ENCODE results near the gene PRXL2C.

PRXL2C gene

DNA sequence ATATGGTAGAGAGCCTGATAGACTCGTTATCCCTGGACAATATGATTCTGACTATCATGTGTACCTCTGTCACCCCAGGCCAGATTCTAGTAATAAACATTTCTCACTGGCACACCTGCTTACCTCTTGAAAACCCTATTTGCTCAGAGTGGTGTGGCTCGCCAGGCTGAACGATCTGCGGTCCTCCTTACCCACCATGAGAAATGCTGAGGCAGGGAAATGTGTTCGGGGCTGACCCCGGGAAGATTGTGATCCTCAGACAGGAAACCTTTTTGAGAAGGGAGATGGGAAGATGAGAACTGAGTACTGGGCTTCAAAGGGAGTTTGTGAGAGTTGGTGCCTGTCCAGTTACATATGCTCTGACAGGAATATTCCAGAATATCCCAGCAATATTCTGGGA, 10.7 kb upstream of the PRXL2C start:
- intact Hi-C loops (cut with micrococcal nuclease): loop anchor here (5.0 kb wide), 3 partner anchors 223 to 433 kb away; no protein-coding TSS in a partner anchor
- Mint-ChIP-seq H3K27ac (peak overlapping the region; percentile 55), H3K9me3 (no peaks in the 10 kb centered on the region), H3K27me3 (peaks cover 1% of the 10 kb centered on the region), H3K4me1 (ENCODE audit: low read depth) (peaks cover 3% of the 10 kb centered on the region), H3K4me3 (no peak overlapping the region), H3K36me3 (ENCODE audit: low read depth) (no peaks in the 10 kb centered on the region)

GRCh38 chr9:96663506-96664120, 8.5 kb upstream of the PRXL2C start:
- no peaks in the 10 kb centered on the region for H3K36me3 Mint-ChIP-seq (ENCODE audit: low read depth)
- H3K27ac Mint-ChIP-seq: no peak overlapping the region
- H3K4me3 Mint-ChIP-seq: no peak overlapping the region
- no peaks in the 10 kb centered on the region for H3K9me3 Mint-ChIP-seq
- H3K27me3 Mint-ChIP-seq: peaks cover 1% of the 10 kb centered on the region
- peaks cover 7% of the 10 kb centered on the region for H3K4me1 Mint-ChIP-seq (ENCODE audit: low read depth)
- intact Hi-C loops (cut with micrococcal nuclease): no loop called here

DNA sequence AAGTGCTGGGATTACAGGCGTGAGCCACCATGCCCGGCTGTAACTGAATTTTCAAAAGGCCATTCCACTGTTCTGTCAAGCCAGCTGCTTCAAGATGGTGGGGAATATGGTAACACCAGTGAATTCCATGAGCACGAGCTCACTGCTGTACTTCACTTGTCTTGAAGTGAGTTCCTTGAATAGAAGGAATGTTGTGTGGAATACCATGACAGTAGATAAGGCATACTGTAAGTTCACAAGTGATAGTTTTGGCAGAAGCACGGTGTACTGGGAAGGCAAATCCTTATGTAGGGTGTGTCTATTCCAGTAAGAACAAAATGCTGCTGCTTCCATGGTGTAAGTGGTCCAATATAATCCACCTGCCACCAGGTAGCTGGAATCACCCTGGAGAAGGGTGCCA, 6.6 kb upstream of the PRXL2C start:
- peaks cover 16% of the 10 kb centered on the region for H3K4me1 Mint-ChIP-seq (ENCODE audit: low read depth)
- H3K36me3 Mint-ChIP-seq (ENCODE audit: low read depth): no peaks in the 10 kb centered on the region
- no peaks in the 10 kb centered on the region for H3K27me3 Mint-ChIP-seq
- intact Hi-C loops (cut with micrococcal nuclease): no loop called here
- H3K4me3 Mint-ChIP-seq: no peak overlapping the region
- no peak overlapping the region for H3K27ac Mint-ChIP-seq
- H3K9me3 Mint-ChIP-seq: no peaks in the 10 kb centered on the region

GRCh38 chr9:96660692-96661248, 5.7 kb upstream of the PRXL2C start:
- H3K4me3 Mint-ChIP-seq: no peak overlapping the region
- H3K9me3 Mint-ChIP-seq: no peaks in the 10 kb centered on the region
- no peak overlapping the region for H3K27ac Mint-ChIP-seq
- H3K36me3 Mint-ChIP-seq (ENCODE audit: low read depth): no peaks in the 10 kb centered on the region
- intact Hi-C loops (cut with micrococcal nuclease): no loop called here
- H3K27me3 Mint-ChIP-seq: no peaks in the 10 kb centered on the region
- peaks cover 21% of the 10 kb centered on the region for H3K4me1 Mint-ChIP-seq (ENCODE audit: low read depth)

GRCh38 chr9:96654450-96655197, 493 bp downstream of the PRXL2C start:
- H3K9me3 Mint-ChIP-seq: no peaks in the 10 kb centered on the region
- peak overlapping the region; percentile 84 for H3K4me3 Mint-ChIP-seq
- peak overlapping the region; percentile 97 for H3K27ac Mint-ChIP-seq
- intact Hi-C loops (cut with micrococcal nuclease): loop anchor here (1.0 to 10.0 kb wide), 5 partner anchors 8 to 780 kb away; partner anchors contain the start of genes CDC14B, ERCC6L2, HABP4 and ZNF367
- H3K4me1 Mint-ChIP-seq (ENCODE audit: low read depth): peaks cover 50% of the 10 kb centered on the region
- H3K27me3 Mint-ChIP-seq: no peaks in the 10 kb centered on the region
- H3K36me3 Mint-ChIP-seq (ENCODE audit: low read depth): peaks cover 49% of the 10 kb centered on the region

- Mint-ChIP-seq H3K4me1 (ENCODE audit: low read depth) (peaks cover 52% of the 10 kb centered on the region), H3K4me3 (no peak overlapping the region), H3K9me3 (no peaks in the 10 kb centered on the region), H3K27me3 (no peaks in the 10 kb centered on the region), H3K36me3 (ENCODE audit: low read depth) (peaks cover 74% of the 10 kb centered on the region), H3K27ac (no peak overlapping the region)
- intact Hi-C loops (cut with micrococcal nuclease): loop anchor here (10.0 kb wide), 1 partner anchor 777 kb away; the partner anchor contains the start of gene ERCC6L2
These were observed 3.5 kb downstream of the PRXL2C start for GRCh38 chr9:96651626-96652025.

DNA sequence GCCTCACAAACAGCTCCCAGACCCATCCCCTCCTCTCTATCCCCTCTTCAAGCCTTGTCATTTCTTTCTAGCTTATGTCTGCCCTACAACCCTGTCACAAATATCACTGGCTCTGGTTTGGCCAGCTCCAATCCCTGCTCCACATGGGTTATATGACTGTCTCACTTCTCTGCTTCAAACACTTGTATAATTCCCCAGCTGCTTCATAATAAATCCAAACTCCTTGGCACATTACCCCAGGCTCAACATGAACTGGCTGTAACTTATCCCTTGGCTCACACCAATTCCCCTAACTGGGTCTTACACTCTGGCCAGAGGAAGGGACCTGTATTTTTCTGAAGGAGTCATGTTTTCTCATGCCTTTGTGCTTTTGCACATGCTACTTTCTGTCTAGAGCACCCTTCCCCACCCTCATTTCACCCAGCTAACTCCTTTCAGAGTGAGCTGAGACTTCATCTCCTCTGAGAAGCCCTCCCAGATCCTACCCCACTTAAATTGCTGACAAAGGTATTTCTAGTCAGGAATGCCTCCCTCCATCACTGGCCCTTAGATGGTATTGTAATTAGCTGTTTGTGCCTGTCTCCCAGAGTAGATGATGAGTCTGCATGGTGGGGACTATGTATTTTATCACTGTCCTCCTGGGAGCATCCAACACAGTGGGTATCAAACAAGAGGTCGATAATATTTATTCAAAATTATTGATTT, 5.3 kb downstream of the PRXL2C start:
- Mint-ChIP-seq H3K36me3 (ENCODE audit: low read depth) (peaks cover 85% of the 10 kb centered on the region), H3K27me3 (no peaks in the 10 kb centered on the region), H3K4me1 (ENCODE audit: low read depth) (peaks cover 51% of the 10 kb centered on the region), H3K27ac (peak overlapping the region; percentile 24), H3K4me3 (no peak overlapping the region), H3K9me3 (no peaks in the 10 kb centered on the region)
- intact Hi-C loops (cut with micrococcal nuclease): loop anchor here (10.0 kb wide), 1 partner anchor 775 kb away; the partner anchor contains the start of gene ERCC6L2

- intact Hi-C loops (cut with micrococcal nuclease): loop anchor here (1.0 kb wide), 1 partner anchor 8 kb away; no protein-coding TSS in a partner anchor
- no peaks in the 10 kb centered on the region for H3K9me3 Mint-ChIP-seq
- H3K36me3 Mint-ChIP-seq (ENCODE audit: low read depth): peaks cover 78% of the 10 kb centered on the region
- peak overlapping the region; percentile 88 for H3K27ac Mint-ChIP-seq
- peak overlapping the region; percentile 44 for H3K4me3 Mint-ChIP-seq
- H3K4me1 Mint-ChIP-seq (ENCODE audit: low read depth): peaks cover 26% of the 10 kb centered on the region
- H3K27me3 Mint-ChIP-seq: no peaks in the 10 kb centered on the region
These were observed 8.8 kb downstream of the PRXL2C start for GRCh38 chr9:96646081-96646991.

- intact Hi-C loops (cut with micrococcal nuclease): no loop called here
- H3K4me1 Mint-ChIP-seq (ENCODE audit: low read depth): peaks cover 19% of the 10 kb centered on the region
- H3K27me3 Mint-ChIP-seq: no peaks in the 10 kb centered on the region
- H3K27ac Mint-ChIP-seq: no peak overlapping the region
- H3K9me3 Mint-ChIP-seq: no peaks in the 10 kb centered on the region
- peaks cover 56% of the 10 kb centered on the region for H3K36me3 Mint-ChIP-seq (ENCODE audit: low read depth)
- H3K4me3 Mint-ChIP-seq: no peak overlapping the region
These were observed 11.0 kb downstream of the PRXL2C start for GRCh38 chr9:96644137-96644536.

- peaks cover 36% of the 10 kb centered on the region for H3K36me3 Mint-ChIP-seq (ENCODE audit: low read depth)
- H3K4me3 Mint-ChIP-seq: no peak overlapping the region
- peaks cover 10% of the 10 kb centered on the region for H3K4me1 Mint-ChIP-seq (ENCODE audit: low read depth)
- H3K9me3 Mint-ChIP-seq: no peaks in the 10 kb centered on the region
- peaks cover 2% of the 10 kb centered on the region for H3K27me3 Mint-ChIP-seq
- no peak overlapping the region for H3K27ac Mint-ChIP-seq
- intact Hi-C loops (cut with micrococcal nuclease): no loop called here
These were observed 13.6 kb downstream of the PRXL2C start for GRCh38 chr9:96641514-96641913.

DNA sequence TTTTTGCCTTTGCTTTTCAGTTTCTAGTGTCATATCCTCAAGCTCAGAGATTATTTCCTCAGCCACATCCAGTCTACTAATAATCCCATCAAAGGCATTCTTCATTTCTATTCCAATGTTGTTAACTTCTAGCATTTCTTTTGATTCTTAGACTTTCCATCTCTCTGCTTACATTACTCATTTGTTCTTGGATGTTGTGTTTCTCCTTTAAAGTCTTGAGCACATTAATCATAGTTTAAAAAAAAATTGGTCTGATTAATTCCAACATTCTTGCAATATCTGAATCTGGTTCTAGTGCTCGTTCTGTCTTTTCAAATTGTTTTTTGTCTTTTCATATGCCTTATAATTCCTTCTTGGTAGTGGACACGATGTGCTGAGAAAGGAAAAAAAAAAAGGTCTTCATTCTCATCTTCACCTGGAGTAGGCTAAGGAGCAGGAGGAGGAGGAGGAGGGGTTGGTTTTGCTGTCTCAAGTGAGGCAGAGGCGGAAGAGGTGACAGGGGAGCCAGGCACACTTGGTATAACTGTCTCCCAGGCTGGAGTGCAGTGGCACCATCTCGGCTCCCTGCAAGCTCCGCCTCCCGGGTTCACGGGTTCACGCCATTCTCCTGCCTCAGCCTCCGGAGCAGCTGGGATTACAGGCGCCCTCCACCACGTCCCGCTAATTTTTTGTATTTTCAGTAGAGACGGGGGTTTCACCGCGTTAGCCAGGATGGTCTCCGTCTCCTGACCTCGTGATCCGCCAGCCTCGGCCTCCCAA, 16.3 kb downstream of the PRXL2C start:
- intact Hi-C loops (cut with micrococcal nuclease): no loop called here
- H3K27me3 Mint-ChIP-seq: peaks cover 2% of the 10 kb centered on the region
- H3K4me3 Mint-ChIP-seq: no peak overlapping the region
- H3K27ac Mint-ChIP-seq: no peak overlapping the region
- H3K36me3 Mint-ChIP-seq (ENCODE audit: low read depth): peaks cover 15% of the 10 kb centered on the region
- H3K4me1 Mint-ChIP-seq (ENCODE audit: low read depth): no peaks in the 10 kb centered on the region
- H3K9me3 Mint-ChIP-seq: no peaks in the 10 kb centered on the region

- Mint-ChIP-seq H3K36me3 (ENCODE audit: low read depth) (no peaks in the 10 kb centered on the region), H3K27me3 (peaks cover 3% of the 10 kb centered on the region), H3K4me3 (no peak overlapping the region), H3K9me3 (no peaks in the 10 kb centered on the region), H3K27ac (no peak overlapping the region), H3K4me1 (ENCODE audit: low read depth) (no peaks in the 10 kb centered on the region)
- intact Hi-C loops (cut with micrococcal nuclease): no loop called here
These were observed 18.7 kb downstream of the PRXL2C start for GRCh38 chr9:96636368-96636767.
